Retina (tissue), 1 donor: ENCODE data around the gene POMGNT2.
"Not testable (repeated sequence)": the region's sequence is repeated elsewhere in the genome, so short reads cannot be mapped to it uniquely, and the experiment has no call there.

Experiments used
- DNase-seq: peaks from one replicate; pipeline ENCODE4 v3.0.0-alpha.2; 2016

The POMGNT2 gene

GRCh38 chr3:43075904-43076661, 29.8 kb downstream of the POMGNT2 start:
- no peak for DNase-seq

GRCh38 chr3:43074901-43075689, 30.8 kb downstream of the POMGNT2 start:
- DNase-seq: no peak

GRCh38 chr3:43074482-43074881, 31.4 kb downstream of the POMGNT2 start:
- no peak for DNase-seq

GRCh38 chr3:43073836-43074220, 32.1 kb downstream of the POMGNT2 start:
- no peak for DNase-seq

GRCh38 chr3:43073116-43073835, 32.6 kb downstream of the POMGNT2 start:
- no peak for DNase-seq

- no peak for DNase-seq
Measured at GRCh38 chr3:43072361-43072760, 33.5 kb downstream of the POMGNT2 start.

GRCh38 chr3:43071313-43071893, 34.5 kb downstream of the POMGNT2 start:
- DNase-seq: no peak

GRCh38 chr3:43070670-43071069, 35.2 kb downstream of the POMGNT2 start:
- not testable (repeated sequence) for DNase-seq

GRCh38 chr3:43063114-43063513, 42.8 kb downstream of the POMGNT2 start:
- no peak for DNase-seq

GRCh38 chr3:43062564-43063040, 43.3 kb downstream of the POMGNT2 start:
- no peak for DNase-seq

GRCh38 chr3:43062040-43062563, 43.8 kb downstream of the POMGNT2 start:
- DNase-seq: no peak

GRCh38 chr3:43061101-43061895, 44.6 kb downstream of the POMGNT2 start:
- DNase-seq: no peak

- DNase-seq: no peak
Measured at GRCh38 chr3:43059456-43059855, 46.4 kb downstream of the POMGNT2 start.

GRCh38 chr3:43055806-43056770, 49.8 kb downstream of the POMGNT2 start:
- no peak for DNase-seq

- DNase-seq: no peak
Measured at GRCh38 chr3:43055393-43055792, 50.5 kb downstream of the POMGNT2 start.

GRCh38 chr3:43054754-43055153, 51.1 kb downstream of the POMGNT2 start:
- no peak for DNase-seq

- DNase-seq: no peak
Measured at GRCh38 chr3:43053291-43053690, 52.6 kb downstream of the POMGNT2 start.

- DNase-seq: no peak
Measured at GRCh38 chr3:43048470-43048869, 57.4 kb downstream of the POMGNT2 start.

- no peak for DNase-seq
Measured at GRCh38 chr3:43046583-43046982, 59.3 kb downstream of the POMGNT2 start.

GRCh38 chr3:43045079-43045478, 60.8 kb downstream of the POMGNT2 start:
- DNase-seq: not testable (repeated sequence)

- DNase-seq: no peak
Measured at GRCh38 chr3:43043793-43044192, 62.1 kb downstream of the POMGNT2 start.
